K562 (cell line): ENCODE data around the gene MYO1F.

Experiments used
- CHD2 ChIP-seq: IDR thresholded peaks from 2 replicates; pipeline ENCODE4 v1.6.1; 2011; ENCODE audit warnings: low read depth, low read length
- CTCF ChIP-seq, 3 experiments: IDR thresholded peaks in 2 of 3; conservative IDR thresholded peaks in 1 of 3; 2 replicates each; pipeline ENCODE4 v1.5.1; 2011 to 2012; ENCODE audit warnings: low read length in 3 of 3, mild to moderate bottlenecking in 3 of 3, control low read depth in 2 of 3, improper control_type of control experiment in 1 of 3, inconsistent platforms in 1 of 3, low read depth in 1 of 3, mixed read lengths in 1 of 3, moderate library complexity in 1 of 3; ENCODE audit not compliant: insufficient read depth in 2 of 3
- FOXJ3 ChIP-seq: sonication (generic); formaldehyde crosslinking; IDR thresholded peaks from 2 replicates; pipeline ENCODE4 v1.4.0; 2020; ENCODE audit warnings: mild to moderate bottlenecking, missing genetic modification reagents
- HIVEP1 ChIP-seq: fragments of 250-450 bp; sonication (Bioruptor Pico); IDR thresholded peaks from 2 replicates; pipeline ENCODE4 v1.4.0; 2020; ENCODE audit warnings: mild to moderate bottlenecking
- PCBP1 ChIP-seq: fragments of 200-400 bp; formaldehyde crosslinking; IDR thresholded peaks from 2 replicates; pipeline ENCODE4 v1.6.1; 2018; ENCODE audit warnings: mild to moderate bottlenecking, low read depth, low read length; ENCODE audit not compliant: poor library complexity, severe bottlenecking
- POLR2A ChIP-seq: fragments of 450-650 bp; conservative IDR thresholded peaks from 2 replicates; pipeline ENCODE4 v1.6.1; 2016
- SMARCB1 ChIP-seq: IDR thresholded peaks from 2 replicates; pipeline ENCODE4 v1.6.1; 2011; ENCODE audit warnings: improper control_type of control experiment, low read depth; ENCODE audit not compliant: insufficient read length
- SP2 ChIP-seq: IDR thresholded peaks from 2 replicates; pipeline ENCODE4 v1.6.1; 2011; ENCODE audit warnings: mild to moderate bottlenecking, low read depth, low read length, moderate library complexity; ENCODE audit not compliant: poor library complexity, severe bottlenecking; ENCODE audit errors: extremely low read depth
- ZNF274 ChIP-seq: IDR thresholded peaks from 2 replicates; pipeline ENCODE4 v1.6.1; 2011; ENCODE audit warnings: low read depth, mild to moderate bottlenecking, low read length, moderate library complexity, borderline replicate concordance
- ZNF407 ChIP-seq: fragments of 450-650 bp; IDR thresholded peaks from 2 replicates; pipeline ENCODE4 v1.6.1; 2016; ENCODE audit warnings: low read depth
- ZNF408 ChIP-seq: fragments of 250-450 bp; sonication (Bioruptor Pico); IDR thresholded peaks from 2 replicates; pipeline ENCODE4 v1.4.0; 2020; ENCODE audit warnings: low read depth, mild to moderate bottlenecking, moderate library complexity

- TF ChIP-seq CTCF (IDR thresholded peaks at IDR 0.05 in 2 of 3, conservative IDR thresholded peaks at IDR 0.05 in 1 of 3; ENCODE audit: insufficient read depth in 2 of 3, low read depth in 1 of 3, low read length in 3 of 3): no peak
- TF ChIP-seq CHD2: no peak
- TF ChIP-seq PCBP1: no peak
- TF ChIP-seq HIVEP1 (CRISPR knock-in tag): no peak
- no peak for TF ChIP-seq ZNF408 (CRISPR knock-in tag)
- no peak for TF ChIP-seq POLR2A
- no peak for TF ChIP-seq SMARCB1
- TF ChIP-seq SP2: no peak
- no peak for TF ChIP-seq ZNF407
- TF ChIP-seq FOXJ3 (CRISPR knock-in tag): no peak
- TF ChIP-seq ZNF274: no peak
Measured at GRCh38 chr19:8573316-8573715, 3.9 kb downstream of the MYO1F start.
